ENCODE measurements around the gene SH2D3A.

- peak; percentile 76 to 83 (median 77) for TF ChIP-seq CTCF (optimal IDR thresholded peaks at IDR 0.05 in 1 of 3, IDR thresholded peaks at IDR 0.05 in 1 of 3, conservative IDR thresholded peaks at IDR 0.05 in 1 of 3; ENCODE audit: extremely low read depth in 1 of 3, insufficient read depth in 2 of 3, low read length in 3 of 3)
- no peak for TF ChIP-seq EZH2 (IDR thresholded peaks at IDR 0.05; ENCODE audit: low read length)
Measured at GRCh38 chr19:6737873-6738786, 29.1 kb downstream of the SH2D3A start.
